Trophoblast cell (in vitro differentiated cells and primary cell): ENCODE measurements around the gene AMACR.
A peak's percentile ranks its signal among the peaks of the same experiment; 100 is the strongest.

ENCODE experiments used
- DNase-seq, 2 donors: peaks; one replicate each; pipeline ENCODE4 v3.0.0-alpha.2; 2016
- H2AFZ ChIP-seq: 2 replicates; pipeline ENCODE4 v1.6.1; 2013; ENCODE audit warnings: low read length, moderate library complexity, mild to moderate bottlenecking; ENCODE audit not compliant: insufficient read depth, poor library complexity
- H2AK5ac ChIP-seq: 2 replicates; pipeline ENCODE4 v1.6.1; 2013; ENCODE audit warnings: mild to moderate bottlenecking, low read length
- H2BK120ac ChIP-seq: 2 replicates; pipeline ENCODE4 v1.6.1; 2013; ENCODE audit warnings: low read length, mild to moderate bottlenecking, moderate library complexity; ENCODE audit not compliant: insufficient read depth, poor library complexity
- H2BK12ac ChIP-seq: 2 replicates; pipeline ENCODE4 v1.6.1; 2013; ENCODE audit warnings: mild to moderate bottlenecking, low read length, moderate library complexity
- H2BK5ac ChIP-seq: 2 replicates; pipeline ENCODE4 v1.6.1; 2013; ENCODE audit warnings: low read length, low read depth, moderate library complexity, mild to moderate bottlenecking; ENCODE audit not compliant: poor library complexity
- H3K14ac ChIP-seq: 2 replicates; pipeline ENCODE4 v1.6.1; 2013; ENCODE audit warnings: mild to moderate bottlenecking, low read length
- H3K18ac ChIP-seq: 2 replicates; pipeline ENCODE4 v1.6.1; 2013; ENCODE audit warnings: mild to moderate bottlenecking, low read length
- H3K23ac ChIP-seq: 2 replicates; pipeline ENCODE4 v1.6.1; 2013; ENCODE audit warnings: low read length
- H3K27ac ChIP-seq: 2 replicates; pipeline ENCODE4 v1.5.1; 2013; ENCODE audit warnings: low read depth, mild to moderate bottlenecking, inconsistent platforms, low read length, moderate library complexity
- H3K27me3 ChIP-seq: 2 replicates; pipeline ENCODE4 v1.6.1; 2013; ENCODE audit warnings: inconsistent platforms, mild to moderate bottlenecking, low read length, moderate library complexity; ENCODE audit not compliant: insufficient read depth
- H3K36me3 ChIP-seq, 2 experiments: 1 replicate in 1 of 2; 2 replicates in 1 of 2; pipeline ENCODE4 v1.6.1; 2013; ENCODE audit warnings: low read length in 2 of 2, mild to moderate bottlenecking in 2 of 2, moderate library complexity in 1 of 2; ENCODE audit not compliant: insufficient read depth in 2 of 2, control insufficient read depth in 1 of 2
- H3K4ac ChIP-seq: 2 replicates; pipeline ENCODE4 v1.6.1; 2013; ENCODE audit warnings: low read depth, mild to moderate bottlenecking, low read length, moderate library complexity
- H3K4me1 ChIP-seq, 2 experiments: 1 replicate in 1 of 2; 2 replicates in 1 of 2; pipeline ENCODE4 v1.6.1; 2013; ENCODE audit warnings: low read length in 2 of 2, mild to moderate bottlenecking in 2 of 2, moderate library complexity in 1 of 2; ENCODE audit not compliant: insufficient read depth in 2 of 2, control insufficient read depth in 1 of 2
- H3K4me2 ChIP-seq: 2 replicates; pipeline ENCODE4 v1.6.1; 2013; ENCODE audit warnings: inconsistent platforms, mild to moderate bottlenecking, low read length, moderate library complexity
- H3K4me3 ChIP-seq: 2 replicates; pipeline ENCODE4 v1.5.1; 2013; ENCODE audit warnings: mild to moderate bottlenecking, low read depth, low read length, inconsistent platforms
- H3K79me1 ChIP-seq: one replicate; pipeline ENCODE4 v1.6.1; 2013; ENCODE audit warnings: low read length
- H3K79me2 ChIP-seq: 2 replicates; pipeline ENCODE4 v1.6.1; 2013; ENCODE audit warnings: low read length, mild to moderate bottlenecking; ENCODE audit not compliant: control insufficient read depth, insufficient read depth, poor library complexity
- H3K9ac ChIP-seq: 2 replicates; pipeline ENCODE4 v1.6.1; 2013; ENCODE audit warnings: mild to moderate bottlenecking, low read length
- H3K9me3 ChIP-seq: 2 replicates; pipeline ENCODE4 v1.6.1; 2013; ENCODE audit warnings: low read depth, mild to moderate bottlenecking, control low read depth, inconsistent platforms, low read length; ENCODE audit not compliant: insufficient read depth
- H4K12ac ChIP-seq: 2 replicates; pipeline ENCODE4 v1.6.1; 2013; ENCODE audit warnings: low read depth, mild to moderate bottlenecking, low read length, moderate library complexity
- H4K8ac ChIP-seq: 2 replicates; pipeline ENCODE4 v1.6.1; 2013; ENCODE audit warnings: low read depth, mild to moderate bottlenecking, low read length, moderate library complexity
- H4K91ac ChIP-seq: one replicate; pipeline ENCODE4 v1.6.1; 2013; ENCODE audit warnings: low read depth, mild to moderate bottlenecking, low read length, moderate library complexity
- WGBS: extraction: QIAGEN DNeasy Blood & Tissue Kit; methylation state at CpG from one replicate; pipeline ENCODE4 v1.1.7; 2013; ENCODE audit warnings: missing lambda C conversion rate; ENCODE audit not compliant: insufficient read length, insufficient coverage; ENCODE audit errors: extremely low coverage; 5-methylcytosine and 5-hydroxymethylcytosine counted together

Gene AMACR

GRCh38 chr5:33992864-33993263, 15.0 kb downstream of the AMACR start:
- Histone ChIP-seq H3K36me3 (peaks cover 0 to 7% of the 10 kb centered on the region in 2 experiments), H4K91ac (no peak overlapping the region), H4K12ac (no peak overlapping the region), H3K79me2 (no peaks in the 10 kb centered on the region), H2AK5ac (no peak overlapping the region), H2BK5ac (no peak overlapping the region), H3K9ac (no peak overlapping the region), H3K27me3 (no peaks in the 10 kb centered on the region), H2BK120ac (no peak overlapping the region), H3K4me2 (no peak overlapping the region), H2BK12ac (no peak overlapping the region), H3K4me1 (no peaks in the 10 kb centered on the region), H3K18ac (no peak overlapping the region), H4K8ac (no peak overlapping the region), H3K14ac (no peak overlapping the region), H3K4ac (no peak overlapping the region), H3K27ac (no peak overlapping the region), H3K79me1 (no peaks in the 10 kb centered on the region), H3K4me3 (no peak overlapping the region), H3K9me3 (no peaks in the 10 kb centered on the region), H3K23ac (no peak overlapping the region), H2AFZ (no peak overlapping the region)
- DNase-seq = no peak
- no CpG with 5 or more reads among the region's 2 CpGs for WGBS

DNA sequence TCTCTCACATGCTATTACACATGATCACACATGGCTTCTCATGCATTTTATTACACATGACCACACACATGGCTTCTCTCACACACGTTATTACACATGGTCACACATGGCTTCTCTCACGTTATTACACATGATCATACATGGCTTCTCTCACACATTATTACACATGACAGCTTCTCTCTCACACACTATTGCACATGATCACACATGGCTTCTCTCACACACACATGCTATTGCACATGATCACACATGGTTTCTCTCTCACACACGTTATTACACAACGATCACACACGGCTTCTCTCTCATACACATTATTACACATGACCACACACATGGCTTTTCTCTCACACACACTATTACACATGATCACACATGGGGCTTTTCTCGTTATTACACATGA, 22.4 kb downstream of the AMACR start:
- H2BK12ac ChIP-seq = no peak overlapping the region
- no peak overlapping the region for H4K91ac ChIP-seq
- H3K14ac ChIP-seq = no peak overlapping the region
- no peak overlapping the region for H3K4me2 ChIP-seq
- no peak overlapping the region for H4K8ac ChIP-seq
- no peak overlapping the region for H2AFZ ChIP-seq
- H4K12ac ChIP-seq = no peak overlapping the region
- no peak for DNase-seq
- peaks cover 0 to 8% of the 10 kb centered on the region in 2 experiments for H3K36me3 ChIP-seq
- no peak overlapping the region for H3K23ac ChIP-seq
- no peak overlapping the region for H3K9ac ChIP-seq
- no peak overlapping the region for H2BK5ac ChIP-seq
- H3K4me3 ChIP-seq = no peak overlapping the region
- no peak overlapping the region for H3K4ac ChIP-seq
- H2AK5ac ChIP-seq = no peak overlapping the region
- no peaks in the 10 kb centered on the region for H3K79me1 ChIP-seq
- H2BK120ac ChIP-seq = no peak overlapping the region
- H3K4me1 ChIP-seq = no peaks in the 10 kb centered on the region
- no peaks in the 10 kb centered on the region for H3K79me2 ChIP-seq
- H3K18ac ChIP-seq = no peak overlapping the region
- 100% methylated on average over 3 of the region's 6 CpGs for WGBS
- no peaks in the 10 kb centered on the region for H3K27me3 ChIP-seq
- no peak overlapping the region for H3K27ac ChIP-seq
- peaks cover 5% of the 10 kb centered on the region for H3K9me3 ChIP-seq

GRCh38 chr5:33984671-33985124, 23.2 kb downstream of the AMACR start, which contains the start of gene SLC45A2:
Gene SLC45A2, minus strand, starts transcription at chr5:33984693. Its CDS starts 110 bp downstream, at chr5:33984583.
- no peak within 1 kb of the TSS for H3K4ac ChIP-seq
- H3K14ac ChIP-seq = no peak within 1 kb of the TSS
- H3K79me2 ChIP-seq = no peaks in the 10 kb centered on the region
- no peaks in the 10 kb centered on the region for H3K27me3 ChIP-seq
- no peak within 1 kb of the TSS for H2BK12ac ChIP-seq
- H3K4me3 ChIP-seq = peak within 1 kb of the TSS; percentile 31
- WGBS = 100% methylated on average over 3 of the region's 7 CpGs
- H3K9me3 ChIP-seq = peaks cover 5% of the 10 kb centered on the region
- no peaks in the 10 kb centered on the region for H3K4me1 ChIP-seq
- H3K23ac ChIP-seq = no peak within 1 kb of the TSS
- DNase-seq = no peak
- no peak within 1 kb of the TSS for H2BK5ac ChIP-seq
- H3K36me3 ChIP-seq = peaks cover 0 to 8% of the 10 kb centered on the region in 2 experiments
- H2BK120ac ChIP-seq = no peak within 1 kb of the TSS
- no peak within 1 kb of the TSS for H3K9ac ChIP-seq
- H4K8ac ChIP-seq = no peak within 1 kb of the TSS
- H3K18ac ChIP-seq = no peak within 1 kb of the TSS
- H3K4me2 ChIP-seq = no peak within 1 kb of the TSS
- H4K91ac ChIP-seq = no peak within 1 kb of the TSS
- no peak within 1 kb of the TSS for H2AK5ac ChIP-seq
- no peak within 1 kb of the TSS for H3K27ac ChIP-seq
- no peak within 1 kb of the TSS for H4K12ac ChIP-seq
- no peak within 1 kb of the TSS for H2AFZ ChIP-seq
- H3K79me1 ChIP-seq = no peaks in the 10 kb centered on the region

GRCh38 chr5:33984178-33984577, 23.7 kb downstream of the AMACR start:
- no CpG with 5 or more reads among the region's 15 CpGs for WGBS
- no peaks in the 10 kb centered on the region for H3K79me1 ChIP-seq

More at GRCh38 chr5:33984178-33984577, 23.7 kb downstream of the AMACR start:
- no peak overlapping the region for H4K91ac ChIP-seq
- H3K4me1 ChIP-seq = no peaks in the 10 kb centered on the region
- H3K79me2 ChIP-seq = no peaks in the 10 kb centered on the region
- no peak overlapping the region for H4K8ac ChIP-seq
- H3K4ac ChIP-seq = no peak overlapping the region
- H3K9ac ChIP-seq = no peak overlapping the region
- no peak overlapping the region for H3K14ac ChIP-seq
- no peaks in the 10 kb centered on the region for H3K27me3 ChIP-seq
- H2BK5ac ChIP-seq = no peak overlapping the region
- H3K36me3 ChIP-seq = peaks cover 0 to 7% of the 10 kb centered on the region in 2 experiments
- no peak overlapping the region for H3K27ac ChIP-seq
- H2BK120ac ChIP-seq = no peak overlapping the region
- no peak overlapping the region for H2BK12ac ChIP-seq
- no peak overlapping the region for H3K18ac ChIP-seq
- H2AK5ac ChIP-seq = no peak overlapping the region
- peak overlapping the region; percentile 31 for H3K4me3 ChIP-seq
- H3K9me3 ChIP-seq = peaks cover 5% of the 10 kb centered on the region
- no peak overlapping the region for H4K12ac ChIP-seq
- DNase-seq = no peak
- no peak overlapping the region for H3K4me2 ChIP-seq
- H2AFZ ChIP-seq = no peak overlapping the region
- no peak overlapping the region for H3K23ac ChIP-seq
